Stimulated activated effector memory CD8-positive, alpha-beta T cell treated with anti-CD3 and anti-CD28 coated beads, Interleukin-12 subunit alpha, Interleukin-12 subunit beta, amount 100 ng/mL, for 72 hours (primary cell): Measurements from ENCODE around the gene SPATA20.

Source experiments
- ATAC-seq: fragments of 150-1000 bp; cut with Tn5 transposase; 2 replicates; pipeline ENCODE4 v1.10.0; 2021
- DNase-seq, 2 donors: peaks; one replicate each; pipeline ENCODE4 v3.0.0; 2021 to 2022; ENCODE audit warnings: low spot score in 2 of 2
- H3K27ac Mint-ChIP-seq: one replicate; pipeline ENCODE4 v1.8.0; 2022; ENCODE audit warnings: mild to moderate bottlenecking, mixed read lengths
- H3K36me3 Mint-ChIP-seq: one replicate; pipeline ENCODE4 v1.8.0; 2022; ENCODE audit warnings: mild to moderate bottlenecking, mixed read lengths
- H3K4me1 Mint-ChIP-seq: one replicate; pipeline ENCODE4 v1.8.0; 2022; ENCODE audit warnings: mixed read lengths
- H3K4me3 Mint-ChIP-seq: one replicate; pipeline ENCODE4 v1.8.0; 2022; ENCODE audit warnings: mild to moderate bottlenecking, mixed read lengths
- H3K9me3 Mint-ChIP-seq: one replicate; pipeline ENCODE4 v1.8.0; 2022; ENCODE audit warnings: mixed read lengths

SPATA20 gene

DNA sequence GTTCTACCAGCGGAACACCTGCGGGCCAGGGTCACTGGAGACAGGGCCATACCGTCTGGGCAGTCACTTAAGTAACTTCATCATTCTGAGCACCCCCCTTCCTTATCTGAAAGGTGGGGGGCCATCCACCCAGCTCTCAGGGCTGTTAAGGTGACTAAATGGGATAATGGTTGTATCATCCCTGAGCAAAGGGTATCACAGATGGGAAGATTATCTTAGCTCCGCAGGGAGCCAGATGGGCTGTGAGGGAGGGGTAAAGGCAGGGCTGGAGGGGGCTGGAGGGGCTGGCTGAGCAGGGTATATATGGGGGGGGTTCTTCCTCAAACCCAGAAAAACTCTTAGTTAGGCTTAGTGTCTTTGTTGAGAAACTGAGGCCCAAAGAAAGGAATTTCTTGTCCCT is 10.7 kb downstream of the SPATA20 start:
- H3K4me3 Mint-ChIP-seq = no peak overlapping the region

DNA sequence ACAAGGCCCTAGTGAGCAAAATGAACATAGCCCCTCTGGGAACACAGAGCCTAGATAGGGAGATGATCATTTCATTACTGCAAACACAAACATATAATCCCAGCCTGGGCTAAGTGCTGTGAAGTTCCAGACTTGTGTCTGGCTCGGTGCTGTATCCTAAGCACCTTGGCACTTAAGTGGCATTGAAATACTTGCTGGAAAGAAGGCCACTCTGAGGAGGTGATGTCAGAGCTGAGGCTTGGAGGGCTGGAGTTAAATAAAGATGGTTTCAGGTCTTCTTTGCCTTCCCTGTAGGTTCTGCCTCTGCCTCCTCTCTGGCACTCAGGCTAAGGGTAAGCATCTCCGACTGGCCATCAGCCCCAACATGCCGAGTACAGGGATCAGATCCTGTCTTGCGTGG is 11.1 kb downstream of the SPATA20 start:
- no peaks in the 10 kb centered on the region for H3K9me3 Mint-ChIP-seq
- no peak for DNase-seq
- no peak overlapping the region for H3K27ac Mint-ChIP-seq
- H3K4me1 Mint-ChIP-seq = peaks cover 30% of the 10 kb centered on the region
- no peaks in the 10 kb centered on the region for H3K36me3 Mint-ChIP-seq
- ATAC-seq = no peak
- H3K4me3 Mint-ChIP-seq = peak overlapping the region; percentile 74

More for the DNA sequence above, 10.7 kb downstream of the SPATA20 start:
- no peak overlapping the region for H3K27ac Mint-ChIP-seq
- H3K4me1 Mint-ChIP-seq = peaks cover 29% of the 10 kb centered on the region
- ATAC-seq (no peak), DNase-seq (no peak)
- H3K9me3 Mint-ChIP-seq = no peaks in the 10 kb centered on the region
- H3K36me3 Mint-ChIP-seq = no peaks in the 10 kb centered on the region

DNA sequence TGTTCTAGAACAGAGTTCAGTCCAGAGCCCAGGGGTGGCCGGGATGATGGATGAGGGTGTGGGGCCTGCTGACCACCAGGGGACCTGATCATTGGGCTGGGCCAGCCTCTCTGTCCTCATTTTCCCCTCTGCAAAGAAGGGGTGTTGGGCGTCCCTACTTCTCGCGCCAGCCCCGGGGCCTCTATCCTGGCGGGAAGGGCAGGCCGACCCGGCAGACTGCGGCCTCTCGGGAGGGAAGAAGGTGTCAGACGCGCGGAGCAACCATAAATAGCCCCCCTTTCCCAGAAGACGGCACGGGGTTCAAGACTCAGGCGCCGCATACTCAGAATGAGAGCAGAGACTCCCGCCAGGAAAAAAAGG is 11.6 kb downstream of the SPATA20 start:
- Mint-ChIP-seq H3K9me3 (no peaks in the 10 kb centered on the region), H3K4me3 (peak overlapping the region; percentile 74), H3K27ac (no peak overlapping the region), H3K36me3 (no peaks in the 10 kb centered on the region), H3K4me1 (peaks cover 30% of the 10 kb centered on the region)
- no peak for DNase-seq
- ATAC-seq = no peak

GRCh38 chr17:50558941-50559614 is 12.1 kb downstream of the SPATA20 start:
- H3K27ac Mint-ChIP-seq = no peak overlapping the region

DNA sequence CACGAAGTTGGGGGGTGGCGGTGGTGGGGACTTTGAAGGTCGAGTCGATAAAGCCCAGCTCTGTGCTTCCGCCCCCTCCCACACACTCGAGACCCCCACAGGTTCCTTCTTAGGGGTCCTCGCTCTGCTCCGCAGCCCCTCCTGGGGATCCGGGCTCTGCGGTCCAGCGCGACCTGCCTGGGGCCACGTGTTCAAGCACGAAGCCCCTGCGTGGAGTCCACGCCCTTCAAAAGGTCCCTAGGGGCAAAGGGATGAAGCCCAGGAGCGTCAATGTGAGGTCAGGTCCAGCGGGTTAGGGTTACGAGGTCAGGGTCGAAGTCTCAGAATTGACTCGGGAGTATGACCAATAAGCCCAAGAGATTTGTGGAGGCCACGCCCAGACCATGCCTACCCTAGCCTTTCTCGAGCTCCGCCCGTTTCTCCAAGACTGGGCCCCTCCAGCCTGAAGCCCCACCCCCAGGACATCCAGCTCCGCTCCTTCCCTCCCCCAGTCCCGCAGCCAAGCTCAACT is 12.8 kb downstream of the SPATA20 start:
- H3K9me3 Mint-ChIP-seq = no peaks in the 10 kb centered on the region
- DNase-seq = peak in 1 of 2 donors; percentile 69
- no peaks in the 10 kb centered on the region for H3K36me3 Mint-ChIP-seq
- peaks cover 30% of the 10 kb centered on the region for H3K4me1 Mint-ChIP-seq
- peak overlapping the region; percentile 74 for H3K4me3 Mint-ChIP-seq
- peak; percentile 56 for ATAC-seq
- no peak overlapping the region for H3K27ac Mint-ChIP-seq

More at GRCh38 chr17:50558941-50559614, 12.1 kb downstream of the SPATA20 start:
- Mint-ChIP-seq H3K4me3 (peak overlapping the region; percentile 74), H3K4me1 (peaks cover 30% of the 10 kb centered on the region), H3K9me3 (no peaks in the 10 kb centered on the region), H3K36me3 (no peaks in the 10 kb centered on the region)
- ATAC-seq (no peak), DNase-seq (no peak)

GRCh38 chr17:50560185-50560824 is 13.3 kb downstream of the SPATA20 start, which contains the start of gene CACNA1G:
CACNA1G (plus strand) TSS chr17:50560715; CDS start chr17:50561460, 745 bp downstream.
- no peaks in the 10 kb centered on the region for H3K36me3 Mint-ChIP-seq
- peak; percentile 83 to 92 for DNase-seq
- peak; percentile 92 for ATAC-seq
- H3K4me3 Mint-ChIP-seq = peak within 1 kb of the TSS; percentile 74
- no peaks in the 10 kb centered on the region for H3K9me3 Mint-ChIP-seq
- peaks cover 36% of the 10 kb centered on the region for H3K4me1 Mint-ChIP-seq
- H3K27ac Mint-ChIP-seq = no peak within 1 kb of the TSS

GRCh38 chr17:50560931-50561745 is 14.2 kb downstream of the SPATA20 start:
- Mint-ChIP-seq H3K4me3 (peak overlapping the region; percentile 74), H3K27ac (no peak overlapping the region), H3K36me3 (no peaks in the 10 kb centered on the region), H3K4me1 (peaks cover 44% of the 10 kb centered on the region), H3K9me3 (no peaks in the 10 kb centered on the region)
- ATAC-seq (no peak), DNase-seq (no peak)

- Mint-ChIP-seq H3K9me3 (no peaks in the 10 kb centered on the region), H3K36me3 (no peaks in the 10 kb centered on the region), H3K4me3 (peak overlapping the region; percentile 74), H3K27ac (no peak overlapping the region), H3K4me1 (peaks cover 45% of the 10 kb centered on the region)
- DNase-seq = no peak
- no peak for ATAC-seq
Observed at GRCh38 chr17:50561746-50562141, 14.8 kb downstream of the SPATA20 start.

DNA sequence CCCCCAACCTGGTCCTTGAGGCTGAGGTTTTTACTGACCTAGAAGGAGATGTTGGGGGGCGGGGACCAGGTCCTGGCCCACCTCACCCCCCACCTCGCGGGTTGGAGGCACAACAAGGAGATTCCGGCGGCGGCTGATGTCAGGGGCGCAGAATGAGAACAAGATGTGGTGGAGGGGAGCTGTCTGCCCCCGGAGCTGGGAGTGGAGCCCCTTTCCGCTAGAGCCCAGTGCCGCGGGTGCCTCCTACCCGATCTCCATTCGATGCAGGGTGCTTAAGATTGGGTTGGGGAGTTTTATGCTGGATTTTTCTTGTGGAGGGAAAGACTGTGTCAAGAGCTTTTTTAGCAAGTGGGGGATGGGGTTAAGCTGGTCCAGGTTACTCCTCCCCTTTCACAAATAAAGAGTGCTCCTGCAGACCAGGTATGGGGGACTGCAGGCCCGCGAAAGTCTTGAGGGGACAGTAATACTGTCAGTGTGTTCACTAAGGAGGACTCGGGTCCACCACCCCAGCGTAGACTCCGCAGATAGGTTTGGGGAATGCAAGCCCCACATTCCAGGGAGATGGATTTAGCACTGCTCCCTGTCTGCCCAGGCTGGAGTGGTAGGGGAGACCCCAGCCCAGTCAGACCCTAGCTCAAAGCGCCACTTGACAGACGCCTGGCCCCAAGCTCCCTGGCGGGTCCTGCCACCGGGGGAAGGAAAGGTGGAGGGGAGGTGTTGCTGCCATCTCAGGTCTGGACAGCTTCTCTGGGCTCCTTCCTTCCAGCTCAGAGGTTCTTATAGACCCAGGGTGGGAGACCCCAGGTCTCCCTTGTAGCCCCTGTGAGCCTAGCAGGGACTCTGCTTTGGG is 15.5 kb downstream of the SPATA20 start:
- DNase-seq = no peak
- Mint-ChIP-seq H3K4me1 (peaks cover 45% of the 10 kb centered on the region), H3K36me3 (no peaks in the 10 kb centered on the region), H3K27ac (no peak overlapping the region), H3K9me3 (no peaks in the 10 kb centered on the region), H3K4me3 (peak overlapping the region; percentile 74)
- ATAC-seq = no peak

DNA sequence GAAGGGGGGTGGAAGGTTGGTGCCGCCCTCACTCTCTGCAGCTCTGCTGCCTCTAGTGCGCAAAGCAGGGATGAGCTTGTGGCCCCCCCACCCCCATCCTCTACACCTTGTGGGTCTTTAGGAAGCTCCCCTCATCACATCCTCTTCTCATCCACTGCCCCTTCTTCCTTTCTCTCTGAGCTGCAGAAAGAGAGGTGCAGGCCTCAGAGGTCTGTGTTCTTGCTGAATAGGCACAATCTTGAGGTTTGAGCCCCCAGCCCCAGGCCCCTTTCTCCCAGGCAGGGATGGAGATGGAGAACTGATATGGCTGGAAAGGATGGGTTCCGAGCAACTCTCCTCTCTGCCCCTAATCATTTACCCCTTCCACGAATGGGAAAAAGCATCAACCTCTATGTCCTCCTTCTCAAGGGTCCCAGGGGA is 16.1 kb downstream of the SPATA20 start:
- DNase-seq = no peak
- Mint-ChIP-seq H3K27ac (no peak overlapping the region), H3K4me1 (peaks cover 45% of the 10 kb centered on the region), H3K9me3 (no peaks in the 10 kb centered on the region), H3K4me3 (no peak overlapping the region), H3K36me3 (no peaks in the 10 kb centered on the region)
- no peak for ATAC-seq

DNA sequence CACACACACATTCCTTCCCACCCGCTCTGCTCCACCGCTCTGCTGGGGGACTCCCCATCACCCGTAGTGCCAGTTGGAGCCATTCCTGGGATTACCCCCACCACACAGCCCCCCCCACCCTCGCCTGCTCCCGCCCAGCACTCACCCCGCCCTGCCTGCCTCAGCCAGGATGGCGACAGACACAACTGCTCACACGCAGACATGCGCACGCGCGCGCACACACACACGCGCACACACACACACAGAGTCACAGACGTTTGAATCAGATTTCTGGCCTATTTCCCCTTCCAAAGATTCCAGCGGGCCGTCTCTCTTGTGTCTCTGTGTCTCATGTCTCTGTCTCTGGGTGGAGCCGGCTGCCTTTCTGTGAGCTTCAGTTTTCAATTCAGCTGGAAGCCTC is 17.9 kb downstream of the SPATA20 start:
- ATAC-seq (no peak), DNase-seq (no peak)
- Mint-ChIP-seq H3K27ac (no peak overlapping the region), H3K9me3 (no peaks in the 10 kb centered on the region), H3K4me3 (no peak overlapping the region), H3K4me1 (peaks cover 28% of the 10 kb centered on the region), H3K36me3 (no peaks in the 10 kb centered on the region)

GRCh38 chr17:50565402-50566350 is 18.7 kb downstream of the SPATA20 start:
- Mint-ChIP-seq H3K4me3 (no peak overlapping the region), H3K4me1 (peaks cover 23% of the 10 kb centered on the region), H3K9me3 (no peaks in the 10 kb centered on the region), H3K36me3 (no peaks in the 10 kb centered on the region), H3K27ac (peak overlapping the region; percentile 36)
- DNase-seq = no peak
- no peak for ATAC-seq

- Mint-ChIP-seq H3K4me1 (peaks cover 25% of the 10 kb centered on the region), H3K4me3 (no peak overlapping the region), H3K9me3 (no peaks in the 10 kb centered on the region), H3K27ac (no peak overlapping the region), H3K36me3 (no peaks in the 10 kb centered on the region)
- DNase-seq = no peak
- ATAC-seq = no peak
Observed at GRCh38 chr17:50566886-50567285, 19.9 kb downstream of the SPATA20 start.

DNA sequence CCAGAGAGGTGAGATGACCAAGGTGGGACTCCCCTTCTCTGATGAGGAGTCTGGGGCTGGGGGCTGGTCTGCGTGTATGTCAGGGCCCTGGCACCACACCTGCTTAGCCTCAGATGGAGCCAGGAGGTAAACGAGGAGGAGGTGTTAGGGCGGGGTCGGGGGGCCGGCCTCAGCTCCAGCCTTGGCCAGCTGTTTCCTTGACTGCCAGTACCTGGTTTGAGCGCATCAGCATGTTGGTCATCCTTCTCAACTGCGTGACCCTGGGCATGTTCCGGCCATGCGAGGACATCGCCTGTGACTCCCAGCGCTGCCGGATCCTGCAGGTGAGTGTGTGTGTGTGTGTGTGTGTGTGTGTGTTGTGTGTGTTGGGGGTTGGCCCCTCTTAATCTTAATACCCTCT is 21.7 kb downstream of the SPATA20 start:
- ATAC-seq (no peak), DNase-seq (no peak)
- H3K4me3 Mint-ChIP-seq = no peak overlapping the region
- H3K27ac Mint-ChIP-seq = no peak overlapping the region
- peaks cover 20% of the 10 kb centered on the region for H3K4me1 Mint-ChIP-seq
- no peaks in the 10 kb centered on the region for H3K36me3 Mint-ChIP-seq
- no peaks in the 10 kb centered on the region for H3K9me3 Mint-ChIP-seq
